Adrenal gland (tissue), 5 donors: ENCODE results near the gene ASTN2.

ENCODE experiments used
- CTCF ChIP-seq, 6 experiments: fragments of 450-650 bp in 4 of 6; fragments of 200-600 bp in 2 of 6; sonication (generic) in 1 of 6; IDR thresholded peaks; 1 replicate in 5 of 6; 2 replicates in 1 of 6; pipeline versions ENCODE4 v1.5.1 to v1.8.0; 2016 to 2021; ENCODE audit warnings: antibody characterized with exemption in 6 of 6, mild to moderate bottlenecking in 2 of 6, moderate library complexity in 1 of 6
- POLR2A ChIP-seq, 2 donors: fragments of 450-650 bp; IDR thresholded peaks; one replicate each; pipeline ENCODE4 v1.6.1; 2017; ENCODE audit warnings: antibody characterized with exemption in 2 of 2, mild to moderate bottlenecking in 2 of 2, moderate library complexity in 1 of 2
- donor health status: DM: no; HTN: no; CAD: no.

- TF ChIP-seq CTCF (IDR thresholded peaks at IDR 0.05) (no peak), POLR2A (IDR thresholded peaks at IDR 0.05) (no peak)
Measured at GRCh38 chr9:116815835-116816234, 599.0 kb downstream of the ASTN2 start.
